HL-60 (cell line): ENCODE data around the gene STRN3.

Experiments used
- GABPA ChIP-seq: IDR thresholded peaks from 2 replicates; pipeline ENCODE4 v1.6.1; 2012; ENCODE audit warnings: low read depth
- TF ChIP-seq, protein P1 (sequence below): IDR thresholded peaks from one replicate; pipeline ENCODE4 v1.5.1; 2011; ENCODE audit warnings: low read length, control low read depth, inconsistent platforms; ENCODE audit not compliant: insufficient read depth
- TF ChIP-seq, protein P2 (sequence below): IDR thresholded peaks from 2 replicates; pipeline ENCODE4 v1.6.1; 2012; ENCODE audit warnings: low read depth; ENCODE audit not compliant: insufficient replicate concordance

DNA sequence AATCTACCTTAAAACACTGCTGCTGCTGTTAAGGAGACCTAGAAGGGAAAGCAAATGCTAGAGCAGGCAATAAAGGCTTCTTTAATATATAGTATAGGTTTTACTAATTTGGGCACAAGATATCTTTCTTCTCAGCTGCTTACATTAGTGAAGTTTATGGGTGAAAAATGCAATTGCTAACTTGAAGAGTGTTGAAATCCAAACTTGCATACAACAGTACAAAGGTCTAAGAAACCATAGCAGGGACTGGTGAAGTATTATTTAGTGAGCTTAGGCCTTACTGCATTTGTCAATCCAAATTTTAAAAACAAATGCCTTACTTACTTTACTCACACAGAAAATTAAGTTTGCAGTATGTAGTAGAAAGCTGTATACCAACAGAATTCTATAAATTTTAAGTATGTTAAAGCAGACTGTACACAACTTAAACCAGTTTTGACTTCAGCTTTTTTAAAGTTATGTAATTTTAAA, 2.1 kb downstream of the STRN3 start:
- TF ChIP-seq, protein P1, sequence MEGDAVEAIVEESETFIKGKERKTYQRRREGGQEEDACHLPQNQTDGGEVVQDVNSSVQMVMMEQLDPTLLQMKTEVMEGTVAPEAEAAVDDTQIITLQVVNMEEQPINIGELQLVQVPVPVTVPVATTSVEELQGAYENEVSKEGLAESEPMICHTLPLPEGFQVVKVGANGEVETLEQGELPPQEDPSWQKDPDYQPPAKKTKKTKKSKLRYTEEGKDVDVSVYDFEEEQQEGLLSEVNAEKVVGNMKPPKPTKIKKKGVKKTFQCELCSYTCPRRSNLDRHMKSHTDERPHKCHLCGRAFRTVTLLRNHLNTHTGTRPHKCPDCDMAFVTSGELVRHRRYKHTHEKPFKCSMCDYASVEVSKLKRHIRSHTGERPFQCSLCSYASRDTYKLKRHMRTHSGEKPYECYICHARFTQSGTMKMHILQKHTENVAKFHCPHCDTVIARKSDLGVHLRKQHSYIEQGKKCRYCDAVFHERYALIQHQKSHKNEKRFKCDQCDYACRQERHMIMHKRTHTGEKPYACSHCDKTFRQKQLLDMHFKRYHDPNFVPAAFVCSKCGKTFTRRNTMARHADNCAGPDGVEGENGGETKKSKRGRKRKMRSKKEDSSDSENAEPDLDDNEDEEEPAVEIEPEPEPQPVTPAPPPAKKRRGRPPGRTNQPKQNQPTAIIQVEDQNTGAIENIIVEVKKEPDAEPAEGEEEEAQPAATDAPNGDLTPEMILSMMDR: no peak
- TF ChIP-seq, protein P2, sequence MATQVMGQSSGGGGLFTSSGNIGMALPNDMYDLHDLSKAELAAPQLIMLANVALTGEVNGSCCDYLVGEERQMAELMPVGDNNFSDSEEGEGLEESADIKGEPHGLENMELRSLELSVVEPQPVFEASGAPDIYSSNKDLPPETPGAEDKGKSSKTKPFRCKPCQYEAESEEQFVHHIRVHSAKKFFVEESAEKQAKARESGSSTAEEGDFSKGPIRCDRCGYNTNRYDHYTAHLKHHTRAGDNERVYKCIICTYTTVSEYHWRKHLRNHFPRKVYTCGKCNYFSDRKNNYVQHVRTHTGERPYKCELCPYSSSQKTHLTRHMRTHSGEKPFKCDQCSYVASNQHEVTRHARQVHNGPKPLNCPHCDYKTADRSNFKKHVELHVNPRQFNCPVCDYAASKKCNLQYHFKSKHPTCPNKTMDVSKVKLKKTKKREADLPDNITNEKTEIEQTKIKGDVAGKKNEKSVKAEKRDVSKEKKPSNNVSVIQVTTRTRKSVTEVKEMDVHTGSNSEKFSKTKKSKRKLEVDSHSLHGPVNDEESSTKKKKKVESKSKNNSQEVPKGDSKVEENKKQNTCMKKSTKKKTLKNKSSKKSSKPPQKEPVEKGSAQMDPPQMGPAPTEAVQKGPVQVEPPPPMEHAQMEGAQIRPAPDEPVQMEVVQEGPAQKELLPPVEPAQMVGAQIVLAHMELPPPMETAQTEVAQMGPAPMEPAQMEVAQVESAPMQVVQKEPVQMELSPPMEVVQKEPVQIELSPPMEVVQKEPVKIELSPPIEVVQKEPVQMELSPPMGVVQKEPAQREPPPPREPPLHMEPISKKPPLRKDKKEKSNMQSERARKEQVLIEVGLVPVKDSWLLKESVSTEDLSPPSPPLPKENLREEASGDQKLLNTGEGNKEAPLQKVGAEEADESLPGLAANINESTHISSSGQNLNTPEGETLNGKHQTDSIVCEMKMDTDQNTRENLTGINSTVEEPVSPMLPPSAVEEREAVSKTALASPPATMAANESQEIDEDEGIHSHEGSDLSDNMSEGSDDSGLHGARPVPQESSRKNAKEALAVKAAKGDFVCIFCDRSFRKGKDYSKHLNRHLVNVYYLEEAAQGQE: no peak
- TF ChIP-seq GABPA: no peak
